ENCODE data around the gene USF2.
A peak's percentile ranks its signal among the peaks of the same experiment; 100 is the strongest.

The USF2 gene

DNA sequence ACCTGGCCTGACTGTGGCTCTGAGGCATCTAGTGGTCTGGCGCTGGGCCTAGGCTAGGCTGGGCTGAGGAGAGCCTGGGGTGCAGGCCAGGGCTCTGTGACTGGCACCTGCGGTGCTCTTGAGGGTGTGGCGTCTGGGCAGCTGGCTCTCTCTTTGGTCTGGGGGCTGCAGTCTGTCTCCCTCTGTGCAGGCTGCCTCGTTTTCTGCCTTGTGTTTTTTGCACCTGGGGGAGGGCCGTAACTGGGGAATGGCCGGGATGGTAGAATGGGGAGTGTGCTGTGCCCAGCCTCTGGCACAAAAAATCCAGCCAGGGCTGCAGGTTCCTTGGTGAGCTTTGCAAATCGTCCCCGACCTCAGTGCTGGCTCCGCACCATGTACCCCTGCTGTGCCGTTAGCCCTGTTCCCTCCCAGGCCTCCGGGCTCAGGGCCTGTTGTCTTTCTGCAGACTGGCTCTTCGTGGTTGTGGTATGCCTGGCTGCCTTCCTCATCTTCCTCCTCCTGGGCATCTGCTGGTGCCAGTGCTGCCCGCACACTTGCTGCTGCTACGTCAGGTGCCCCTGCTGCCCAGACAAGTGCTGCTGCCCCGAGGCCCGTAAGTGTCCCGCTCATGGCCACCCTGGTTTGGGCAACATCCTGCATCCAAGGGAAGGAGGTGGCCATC lies 6.5 kb upstream of the USF2 start:
- TF ChIP-seq, protein P1, sequence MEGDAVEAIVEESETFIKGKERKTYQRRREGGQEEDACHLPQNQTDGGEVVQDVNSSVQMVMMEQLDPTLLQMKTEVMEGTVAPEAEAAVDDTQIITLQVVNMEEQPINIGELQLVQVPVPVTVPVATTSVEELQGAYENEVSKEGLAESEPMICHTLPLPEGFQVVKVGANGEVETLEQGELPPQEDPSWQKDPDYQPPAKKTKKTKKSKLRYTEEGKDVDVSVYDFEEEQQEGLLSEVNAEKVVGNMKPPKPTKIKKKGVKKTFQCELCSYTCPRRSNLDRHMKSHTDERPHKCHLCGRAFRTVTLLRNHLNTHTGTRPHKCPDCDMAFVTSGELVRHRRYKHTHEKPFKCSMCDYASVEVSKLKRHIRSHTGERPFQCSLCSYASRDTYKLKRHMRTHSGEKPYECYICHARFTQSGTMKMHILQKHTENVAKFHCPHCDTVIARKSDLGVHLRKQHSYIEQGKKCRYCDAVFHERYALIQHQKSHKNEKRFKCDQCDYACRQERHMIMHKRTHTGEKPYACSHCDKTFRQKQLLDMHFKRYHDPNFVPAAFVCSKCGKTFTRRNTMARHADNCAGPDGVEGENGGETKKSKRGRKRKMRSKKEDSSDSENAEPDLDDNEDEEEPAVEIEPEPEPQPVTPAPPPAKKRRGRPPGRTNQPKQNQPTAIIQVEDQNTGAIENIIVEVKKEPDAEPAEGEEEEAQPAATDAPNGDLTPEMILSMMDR (conservative IDR thresholded peaks at IDR 0.05; ENCODE audit: control insufficient read depth, insufficient read depth, low read depth, low read length), result no peak
- no peak for DNase-seq (ENCODE audit: low read depth)

DNA sequence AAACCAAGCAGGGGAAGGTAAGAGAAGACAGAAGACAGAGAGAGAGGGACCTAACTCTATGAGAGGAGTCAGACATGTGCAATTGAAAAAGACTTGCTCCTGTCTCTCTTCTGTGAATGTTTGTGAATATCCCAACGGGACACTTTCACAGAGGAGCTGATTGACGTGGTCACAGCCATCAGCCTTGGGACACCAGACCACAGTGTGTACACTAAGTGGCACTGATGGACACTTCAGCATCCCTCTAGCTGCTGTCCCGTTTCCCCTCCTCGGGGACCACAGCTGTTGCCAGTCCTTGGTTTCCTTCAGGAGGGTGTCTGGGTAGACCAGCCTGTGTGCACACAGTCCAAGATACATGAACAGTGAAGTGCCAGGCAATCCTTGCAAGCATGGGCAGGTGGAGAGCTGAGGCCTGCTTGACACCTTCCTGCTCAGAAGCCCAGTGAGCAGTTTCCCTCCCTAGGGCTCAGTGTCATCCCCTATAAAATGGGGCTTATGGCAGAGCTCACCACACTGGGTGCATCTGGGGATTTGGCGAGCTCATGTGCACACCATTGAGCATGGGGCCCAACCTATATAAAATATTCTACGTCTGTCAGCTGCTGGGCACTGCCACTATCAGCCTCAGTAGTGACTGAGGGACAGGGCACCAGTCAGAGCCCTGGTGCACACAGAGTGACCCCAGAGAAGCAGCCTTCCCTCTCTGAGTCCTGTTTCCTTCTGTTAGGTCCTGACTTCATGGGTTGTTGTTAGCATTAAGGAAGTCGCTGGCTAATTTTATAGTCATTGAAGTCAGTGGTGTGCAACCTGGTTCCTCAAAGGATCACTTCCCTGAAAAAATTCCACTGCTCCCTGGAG lies 4.3 kb upstream of the USF2 start:
- DNase-seq (ENCODE audit: low read depth), result no peak
- TF ChIP-seq, protein P1 (conservative IDR thresholded peaks at IDR 0.05; ENCODE audit: control insufficient read depth, insufficient read depth, low read depth, low read length), result no peak
- H3K4me3 ChIP-seq (ENCODE audit: control insufficient read depth, low read depth, low read length), result no peak overlapping the region

More for the DNA sequence above, 6.5 kb upstream of the USF2 start:
- H3K4me3 ChIP-seq (ENCODE audit: control insufficient read depth, low read depth, low read length), result no peak overlapping the region

DNA sequence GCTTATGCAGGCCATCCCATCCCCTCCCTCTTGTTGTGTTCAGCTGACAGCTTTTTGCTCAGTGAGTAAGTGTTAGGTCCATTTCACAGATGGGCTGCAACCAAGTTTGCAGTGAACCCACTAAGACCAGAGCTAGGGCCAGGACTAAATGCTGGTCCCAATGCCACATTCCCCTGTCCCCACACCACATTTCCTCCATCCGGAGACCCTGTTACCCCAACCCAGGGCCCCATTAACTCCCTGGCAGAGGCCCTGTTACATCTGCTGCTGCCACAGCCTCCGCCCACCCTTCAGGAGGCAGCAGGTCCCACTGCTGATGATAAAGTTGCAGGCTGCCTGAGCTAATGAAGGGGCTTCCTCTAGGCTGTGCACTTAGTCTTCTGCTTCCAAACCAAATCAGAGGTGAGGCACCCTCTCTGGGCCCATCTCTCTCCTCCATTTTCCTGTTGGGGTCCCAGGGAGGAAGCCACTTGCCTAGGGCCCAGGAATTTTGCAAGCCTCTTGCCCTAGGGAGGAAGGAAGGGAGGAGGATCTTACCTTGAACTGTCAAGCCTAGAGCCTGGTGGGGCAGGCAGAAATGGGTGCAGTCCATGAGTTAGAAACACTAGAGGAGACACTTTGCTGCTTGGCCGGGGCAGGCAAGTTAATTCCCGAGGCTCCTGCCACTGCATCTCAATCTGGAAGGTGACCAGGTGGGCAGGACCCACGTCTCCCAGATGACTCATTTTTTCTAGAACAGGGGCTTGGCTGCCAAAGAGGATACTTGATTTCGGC lies 3.4 kb upstream of the USF2 start:
- DNase-seq (ENCODE audit: low read depth), result peak; percentile 25
- H3K4me3 ChIP-seq (ENCODE audit: control insufficient read depth, low read depth, low read length), result no peak overlapping the region
- TF ChIP-seq, protein P1 (conservative IDR thresholded peaks at IDR 0.05; ENCODE audit: control insufficient read depth, insufficient read depth, low read depth, low read length), result no peak

DNA sequence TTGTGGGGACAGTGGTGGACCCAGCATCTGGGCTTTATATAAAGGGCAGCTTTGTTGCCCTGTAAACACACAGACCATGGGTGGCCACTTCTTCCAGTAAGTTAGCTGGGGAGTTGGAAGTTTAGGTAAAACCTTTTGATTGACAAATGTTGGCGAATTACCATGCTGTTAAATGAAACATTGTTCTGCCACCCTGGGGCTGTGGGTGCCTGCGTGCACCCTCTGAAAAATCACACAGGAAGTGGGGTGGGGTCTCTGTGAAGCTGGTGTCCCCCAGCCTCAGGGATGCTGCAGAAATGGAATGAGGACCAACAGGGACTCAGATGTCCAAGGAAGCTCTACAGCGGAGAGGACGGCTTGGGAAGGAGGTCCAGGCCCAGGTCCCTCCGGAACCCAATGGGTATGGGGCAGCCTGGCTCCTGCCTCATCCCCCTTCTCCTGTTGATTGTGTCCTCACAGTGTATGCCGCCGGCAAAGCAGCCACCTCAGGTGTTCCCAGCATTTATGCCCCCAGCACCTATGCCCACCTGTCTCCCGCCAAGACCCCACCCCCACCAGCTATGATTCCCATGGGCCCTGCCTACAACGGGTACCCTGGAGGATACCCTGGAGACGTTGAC lies 2.8 kb upstream of the USF2 start:
- TF ChIP-seq, protein P1 (conservative IDR thresholded peaks at IDR 0.05; ENCODE audit: control insufficient read depth, insufficient read depth, low read depth, low read length), result no peak
- H3K4me3 ChIP-seq (ENCODE audit: control insufficient read depth, low read depth, low read length), result no peak overlapping the region

DNA sequence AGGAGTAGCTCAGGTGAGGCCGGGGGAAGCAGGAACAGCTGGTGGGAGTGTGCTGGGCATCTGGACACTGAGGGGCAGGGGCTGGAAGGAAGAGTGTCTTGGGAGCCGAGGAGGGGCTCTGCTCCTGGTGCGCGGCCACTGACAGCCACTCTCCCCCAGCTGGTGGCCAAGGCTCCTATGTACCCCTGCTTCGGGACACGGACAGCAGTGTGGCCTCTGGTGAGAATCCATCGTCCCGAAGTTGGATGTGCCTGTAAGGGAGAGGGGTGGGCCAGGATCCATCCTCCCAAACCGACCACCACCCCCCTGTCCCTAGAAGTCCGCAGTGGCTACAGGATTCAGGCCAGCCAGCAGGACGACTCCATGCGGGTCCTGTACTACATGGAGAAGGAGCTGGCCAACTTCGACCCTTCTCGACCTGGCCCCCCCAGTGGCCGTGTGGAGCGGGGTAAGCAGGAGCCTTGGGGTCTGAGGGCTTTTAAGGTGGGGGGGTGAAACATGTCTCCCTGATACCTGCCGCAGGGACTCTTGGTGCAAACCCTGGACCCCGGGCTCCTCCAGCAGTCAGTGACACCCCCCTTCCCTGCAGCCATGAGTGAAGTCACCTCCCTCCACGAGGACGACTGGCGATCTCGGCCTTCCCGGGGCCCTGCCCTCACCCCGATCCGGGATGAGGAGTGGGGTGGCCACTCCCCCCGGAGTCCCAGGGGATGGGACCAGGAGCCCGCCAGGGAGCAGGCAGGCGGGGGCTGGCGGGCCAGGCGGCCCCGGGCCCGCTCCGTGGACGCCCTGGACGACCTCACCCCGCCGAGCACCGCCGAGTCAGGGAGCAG lies 2.0 kb upstream of the USF2 start:
- peak; percentile 7 for DNase-seq (ENCODE audit: low read depth)
- TF ChIP-seq, protein P1 (conservative IDR thresholded peaks at IDR 0.05; ENCODE audit: control insufficient read depth, insufficient read depth, low read depth, low read length), result no peak
- peak overlapping the region; percentile 86 for H3K4me3 ChIP-seq (ENCODE audit: control insufficient read depth, low read depth, low read length)

More for the DNA sequence above, 2.8 kb upstream of the USF2 start:
- no peak for DNase-seq (ENCODE audit: low read depth)

Data from fibroblast of mammary gland (primary cell).